ENCODE results near the gene MDM1. TPM values are rescaled to one million over a fixed set of nuclear protein-coding genes. Genes with fewer than 3 reads are reported as not detected.

MDM1 gene
- total RNA-seq, 2 donors from 2014 or later: 7.7 to 12.0 TPM

DNA sequence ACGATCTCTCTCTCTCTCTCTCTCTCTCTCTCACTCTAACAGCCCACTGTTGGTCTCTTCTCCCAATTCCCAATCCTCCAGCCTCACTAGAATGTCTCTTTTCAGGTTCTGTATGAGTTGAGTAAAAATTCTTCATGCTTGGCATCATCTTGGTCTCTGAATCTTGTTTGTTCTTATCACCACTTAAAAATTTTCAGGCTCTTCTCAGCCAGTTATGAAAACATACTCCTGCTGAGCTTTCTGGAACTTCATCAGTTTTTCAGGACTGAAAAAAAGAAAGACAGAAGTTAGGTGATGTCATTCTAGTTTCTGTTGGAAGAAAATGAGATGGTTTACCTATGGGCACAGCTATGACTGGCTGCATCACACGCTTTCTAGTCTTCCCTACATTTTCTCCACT, 67.3 kb downstream of the MDM1 start:
- H3K4me1 ChIP-seq: no peaks in the 10 kb centered on the region
- no peak overlapping the region for H3K9ac ChIP-seq (ENCODE audit: low read depth in 2 of 2, low read length in 2 of 2)
- no peak overlapping the region for H3K4me3 ChIP-seq
- H3K9me3 ChIP-seq: no peaks in the 10 kb centered on the region
- H3K27me3 ChIP-seq: no peaks in the 10 kb centered on the region
- H3K27ac ChIP-seq: no peak overlapping the region
- intact Hi-C loops (cut with DNase I): no loop called here
- no peaks in the 10 kb centered on the region for H3K36me3 ChIP-seq
- no peak for DNase-seq
- TF ChIP-seq, protein P1, sequence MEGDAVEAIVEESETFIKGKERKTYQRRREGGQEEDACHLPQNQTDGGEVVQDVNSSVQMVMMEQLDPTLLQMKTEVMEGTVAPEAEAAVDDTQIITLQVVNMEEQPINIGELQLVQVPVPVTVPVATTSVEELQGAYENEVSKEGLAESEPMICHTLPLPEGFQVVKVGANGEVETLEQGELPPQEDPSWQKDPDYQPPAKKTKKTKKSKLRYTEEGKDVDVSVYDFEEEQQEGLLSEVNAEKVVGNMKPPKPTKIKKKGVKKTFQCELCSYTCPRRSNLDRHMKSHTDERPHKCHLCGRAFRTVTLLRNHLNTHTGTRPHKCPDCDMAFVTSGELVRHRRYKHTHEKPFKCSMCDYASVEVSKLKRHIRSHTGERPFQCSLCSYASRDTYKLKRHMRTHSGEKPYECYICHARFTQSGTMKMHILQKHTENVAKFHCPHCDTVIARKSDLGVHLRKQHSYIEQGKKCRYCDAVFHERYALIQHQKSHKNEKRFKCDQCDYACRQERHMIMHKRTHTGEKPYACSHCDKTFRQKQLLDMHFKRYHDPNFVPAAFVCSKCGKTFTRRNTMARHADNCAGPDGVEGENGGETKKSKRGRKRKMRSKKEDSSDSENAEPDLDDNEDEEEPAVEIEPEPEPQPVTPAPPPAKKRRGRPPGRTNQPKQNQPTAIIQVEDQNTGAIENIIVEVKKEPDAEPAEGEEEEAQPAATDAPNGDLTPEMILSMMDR (IDR thresholded peaks at IDR 0.05): no peak

DNA sequence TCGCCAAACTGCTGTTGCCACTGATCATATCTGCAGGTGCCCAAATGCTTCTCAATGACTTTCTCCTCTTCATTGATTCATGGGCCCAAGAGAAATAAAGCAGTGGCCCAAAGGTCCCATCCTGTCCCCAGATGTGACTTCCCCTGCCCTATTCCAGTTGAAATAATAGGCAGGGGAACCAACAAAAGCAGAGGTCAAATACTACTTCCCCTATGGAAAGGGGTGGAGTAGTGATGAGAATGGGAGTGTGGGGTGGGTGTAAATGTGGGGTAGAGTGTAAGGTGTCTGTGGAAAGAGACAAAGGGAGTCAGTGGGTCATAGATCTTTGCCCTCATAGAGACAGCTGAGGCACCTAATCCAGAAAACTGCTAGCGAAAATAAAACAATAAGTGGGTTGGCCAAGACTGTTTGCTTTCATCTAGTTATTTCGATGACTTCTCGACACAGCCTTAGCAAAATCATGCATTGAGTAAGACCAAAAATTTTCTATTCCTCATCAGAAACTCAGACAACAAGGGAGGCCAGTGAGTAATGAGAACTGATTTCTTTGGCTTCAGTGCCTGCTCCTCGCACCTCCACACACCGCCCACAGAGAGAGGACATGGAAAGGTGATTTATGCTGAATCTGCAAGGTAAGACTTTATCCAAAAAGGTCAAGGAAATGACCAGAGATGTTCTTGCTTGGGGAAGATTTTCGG, 67.9 kb downstream of the MDM1 start:
- Histone ChIP-seq H3K9ac (ENCODE audit: low read depth in 2 of 2, low read length in 2 of 2) (no peak overlapping the region), H3K9me3 (no peaks in the 10 kb centered on the region), H3K27me3 (no peaks in the 10 kb centered on the region), H3K4me3 (no peak overlapping the region), H3K4me1 (no peaks in the 10 kb centered on the region), H3K27ac (no peak overlapping the region), H3K36me3 (no peaks in the 10 kb centered on the region)
- intact Hi-C loops (cut with DNase I): no loop called here
- TF ChIP-seq, protein P1 (IDR thresholded peaks at IDR 0.05): no peak
- no peak for DNase-seq

DNA sequence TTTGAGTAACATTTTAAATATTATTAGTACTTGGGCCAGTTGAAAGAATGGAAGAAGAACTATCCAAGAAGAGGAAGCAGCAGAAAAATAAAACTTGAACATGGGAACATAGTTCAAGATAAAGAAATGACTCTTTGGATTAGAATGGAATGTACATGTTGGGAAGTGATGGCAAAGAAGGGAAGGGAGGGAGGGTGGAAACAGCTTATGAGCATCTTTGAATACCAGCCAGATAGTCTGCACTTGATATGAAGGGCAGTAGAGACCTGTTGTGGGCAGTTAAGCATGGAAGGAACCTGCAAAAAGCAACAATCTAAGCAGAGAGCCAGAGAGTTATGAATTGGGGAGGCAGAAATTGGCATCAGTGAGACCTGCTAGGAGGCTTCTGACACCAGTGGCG, 68.8 kb downstream of the MDM1 start:
- H3K4me3 ChIP-seq: no peak overlapping the region
- no peaks in the 10 kb centered on the region for H3K9me3 ChIP-seq
- intact Hi-C loops (cut with DNase I): no loop called here
- H3K27me3 ChIP-seq: no peaks in the 10 kb centered on the region
- DNase-seq: no peak
- TF ChIP-seq, protein P1 (IDR thresholded peaks at IDR 0.05): no peak
- H3K4me1 ChIP-seq: no peaks in the 10 kb centered on the region
- H3K9ac ChIP-seq (ENCODE audit: low read depth in 2 of 2, low read length in 2 of 2): no peak overlapping the region
- H3K36me3 ChIP-seq: no peaks in the 10 kb centered on the region
- H3K27ac ChIP-seq: no peak overlapping the region

DNA sequence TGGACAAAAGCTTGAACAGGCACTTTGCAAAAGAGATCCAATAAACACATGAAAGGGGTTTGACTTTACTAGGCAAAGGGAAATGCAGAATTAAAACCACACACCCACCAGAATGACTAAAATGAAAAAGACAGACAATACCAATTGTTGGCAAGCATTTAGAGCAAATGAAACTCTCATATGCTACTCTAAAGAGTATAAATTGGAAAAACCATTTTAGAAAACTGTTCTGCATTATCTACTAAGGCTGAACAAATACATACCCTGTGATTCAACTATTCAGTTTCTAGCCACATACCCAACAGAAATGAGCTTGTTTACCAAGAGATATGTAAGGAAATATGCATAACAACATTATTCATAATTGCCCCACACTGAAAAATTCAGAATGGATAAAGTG, 70.3 kb downstream of the MDM1 start:
- Histone ChIP-seq H3K27ac (no peak overlapping the region), H3K4me1 (no peaks in the 10 kb centered on the region), H3K36me3 (no peaks in the 10 kb centered on the region), H3K4me3 (no peak overlapping the region), H3K9me3 (no peaks in the 10 kb centered on the region), H3K27me3 (no peaks in the 10 kb centered on the region), H3K9ac (ENCODE audit: low read depth in 2 of 2, low read length in 2 of 2) (no peak overlapping the region)
- intact Hi-C loops (cut with DNase I): no loop called here
- DNase-seq: no peak
- TF ChIP-seq, protein P1 (IDR thresholded peaks at IDR 0.05): no peak

DNA sequence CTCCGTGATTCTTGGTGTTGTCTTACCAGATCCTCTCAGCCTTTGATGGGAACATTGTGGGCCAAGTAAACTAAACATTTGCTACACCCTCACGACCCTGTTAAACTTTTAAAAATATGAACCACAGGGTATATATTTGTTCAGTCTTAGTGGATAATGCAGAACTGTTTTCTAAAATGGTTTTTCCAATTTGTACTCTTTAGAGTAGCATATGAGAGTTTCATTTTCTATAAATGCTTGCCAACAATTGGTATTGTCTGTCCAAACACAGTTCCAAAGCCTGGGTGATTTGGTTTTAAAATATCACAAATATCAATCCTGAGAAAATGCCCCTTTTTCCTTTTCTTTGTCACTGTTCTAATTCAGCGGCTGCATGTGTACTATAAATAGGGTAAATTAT, 72.0 kb downstream of the MDM1 start:
- TF ChIP-seq, protein P1 (IDR thresholded peaks at IDR 0.05): no peak
- Histone ChIP-seq H3K9me3 (no peaks in the 10 kb centered on the region), H3K27ac (no peak overlapping the region), H3K36me3 (no peaks in the 10 kb centered on the region), H3K4me1 (no peaks in the 10 kb centered on the region), H3K4me3 (no peak overlapping the region), H3K27me3 (no peaks in the 10 kb centered on the region), H3K9ac (ENCODE audit: low read depth in 2 of 2, low read length in 2 of 2) (no peak overlapping the region)
- intact Hi-C loops (cut with DNase I): no loop called here
- DNase-seq: no peak
